Measurements from ENCODE around the gene TRUB1.

TRUB1 gene

GRCh38 chr10:114956466-114956865, 18.5 kb downstream of the TRUB1 start:
- H3K4me3 ChIP-seq (ENCODE audit: low read depth, low read length): no peak overlapping the region
- no peak for TF ChIP-seq CTCF (IDR thresholded peaks at IDR 0.05; ENCODE audit: insufficient read depth, low read depth, low read length, missing control alignments)
- peak; percentile 17 for DNase-seq (ENCODE audit: low read depth)

- no peak overlapping the region for H3K4me3 ChIP-seq (ENCODE audit: low read depth, low read length)
- no peak for DNase-seq (ENCODE audit: low read depth)
- TF ChIP-seq CTCF (IDR thresholded peaks at IDR 0.05; ENCODE audit: insufficient read depth, low read depth, low read length, missing control alignments): no peak
Observed at GRCh38 chr10:114957122-114957521, 19.1 kb downstream of the TRUB1 start.

GRCh38 chr10:114957673-114958072, 19.7 kb downstream of the TRUB1 start:
- H3K4me3 ChIP-seq (ENCODE audit: low read depth, low read length): no peak overlapping the region
- DNase-seq (ENCODE audit: low read depth): no peak
- no peak for TF ChIP-seq CTCF (IDR thresholded peaks at IDR 0.05; ENCODE audit: insufficient read depth, low read depth, low read length, missing control alignments)

- DNase-seq (ENCODE audit: low read depth): no peak
- TF ChIP-seq CTCF (IDR thresholded peaks at IDR 0.05; ENCODE audit: insufficient read depth, low read depth, low read length, missing control alignments): no peak
- H3K4me3 ChIP-seq (ENCODE audit: low read depth, low read length): no peak overlapping the region
Observed at GRCh38 chr10:114962441-114962840, 24.4 kb downstream of the TRUB1 start.

GRCh38 chr10:114963908-114964307, 25.9 kb downstream of the TRUB1 start:
- no peak overlapping the region for H3K4me3 ChIP-seq (ENCODE audit: low read depth, low read length)
- DNase-seq (ENCODE audit: low read depth): no peak
- no peak for TF ChIP-seq CTCF (IDR thresholded peaks at IDR 0.05; ENCODE audit: insufficient read depth, low read depth, low read length, missing control alignments)

GRCh38 chr10:114967071-114967470, 29.1 kb downstream of the TRUB1 start:
- no peak for DNase-seq (ENCODE audit: low read depth)
- no peak for TF ChIP-seq CTCF (IDR thresholded peaks at IDR 0.05; ENCODE audit: insufficient read depth, low read depth, low read length, missing control alignments)
- H3K4me3 ChIP-seq (ENCODE audit: low read depth, low read length): no peak overlapping the region

- no peak for DNase-seq (ENCODE audit: low read depth)
- no peak overlapping the region for H3K4me3 ChIP-seq (ENCODE audit: low read depth, low read length)
- no peak for TF ChIP-seq CTCF (IDR thresholded peaks at IDR 0.05; ENCODE audit: insufficient read depth, low read depth, low read length, missing control alignments)
Observed at GRCh38 chr10:114970515-114970914, 32.5 kb downstream of the TRUB1 start.
